Heart left ventricle (tissue), 16 donors: Measurements from ENCODE around the gene IL19. TPM values are rescaled to one million over a fixed set of nuclear protein-coding genes. Genes with fewer than 3 reads are reported as not detected.

Experiments
- ATAC-seq, 4 donors: fragments of 200-7000 bp; cut with Tn5 transposase; one replicate each; pipeline ENCODE4 v1.9.1; 2020 to 2022; ENCODE audit warnings: moderate library complexity in 4 of 4, mild to moderate bottlenecking in 3 of 4, moderate number of reproducible peaks in 1 of 4
- DNase-seq, 5 donors: peaks; one replicate each; pipeline ENCODE4 v3.0.0-alpha.2; 2020
- H3K27ac ChIP-seq, 12 donors: fragments of 200-600 bp; sonication (generic) in 4 of 12; one replicate each; pipeline versions ENCODE4 v1.5.0 to v1.8.0; 2016 to 2022; ENCODE audit warnings: mild to moderate bottlenecking in 2 of 12
- H3K27me3 ChIP-seq, 9 donors: fragments of 200-600 bp; sonication (generic) in 2 of 9; one replicate each; pipeline versions ENCODE4 v1.5.1 to v1.8.0; 2016 to 2022; ENCODE audit warnings: mild to moderate bottlenecking in 3 of 9
- H3K36me3 ChIP-seq, 9 donors: fragments of 200-600 bp; sonication (generic) in 2 of 9; one replicate each; pipeline versions ENCODE4 v1.5.0 to v1.8.0; 2018 to 2022; ENCODE audit warnings: mild to moderate bottlenecking in 2 of 9
- H3K4me1 ChIP-seq, 12 donors: fragments of 200-600 bp; sonication (generic) in 4 of 12; one replicate each; pipeline versions ENCODE4 v1.5.0 to v1.8.0; 2016 to 2022; ENCODE audit warnings: mild to moderate bottlenecking in 3 of 12
- H3K4me3 ChIP-seq, 12 donors: fragments of 200-600 bp; sonication (generic) in 4 of 12; one replicate each; pipeline versions ENCODE4 v1.5.0 to v1.8.0; 2017 to 2022; ENCODE audit warnings: mild to moderate bottlenecking in 9 of 12, moderate library complexity in 4 of 12
- H3K9me3 ChIP-seq, 12 donors: fragments of 200-600 bp; sonication (generic) in 4 of 12; one replicate each; pipeline versions ENCODE4 v1.5.0 to v1.8.0; 2016 to 2022; ENCODE audit warnings: mild to moderate bottlenecking in 1 of 12
- POLR2A ChIP-seq, 2 donors: fragments of 450-650 bp; IDR thresholded peaks; one replicate each; pipeline ENCODE4 v1.6.1; 2017; ENCODE audit warnings: antibody characterized with exemption in 2 of 2, mild to moderate bottlenecking in 2 of 2, moderate library complexity in 2 of 2
- WGBS, 4 donors: extraction: QIAGEN DNeasy Blood & Tissue Kit in 2 of 4; methylation state at CpG; one replicate each; pipeline versions ENCODE4 v1.1.5 to v1.1.7; 2013 to 2018; 5-methylcytosine and 5-hydroxymethylcytosine counted together
- intact Hi-C, 10 donors: fragments of 100-400 bp; cut with DNase I; formaldehyde crosslinking; loops; one replicate each; pipeline versions ENCODE4 v1.11.1 to v1.14.2; 2022
- polyA plus RNA-seq, 2 donors: library from polyadenylated mRNA; stranded (reverse); fragments of 200-250 nt; gene quantifications; one replicate each; pipeline ENCODE4 v1.2.3, GENCODE V29; 2013
- total RNA-seq, 9 donors: library from RNA; depleted of rRNA in 2 of 9; stranded (reverse); fragments of >200 nt in 2 of 9; fragmentation: NEBNext Ultra II Directional in 3 of 9; extraction: Animal tissue kit (Norgen Biotek cat#: 25700) in 3 of 9; gene quantifications; one replicate each; pipeline versions ENCODE4 v1.1.0 to v1.2.4, GENCODE V29; 2016 to 2023
- TF ChIP-seq, protein P1 (sequence below), 12 donors: fragments of 200-600 bp; sonication (generic) in 4 of 12; IDR thresholded peaks; one replicate each; pipeline versions ENCODE4 v1.5.0 to v1.8.0; 2018 to 2022; ENCODE audit warnings: antibody characterized with exemption in 12 of 12, mild to moderate bottlenecking in 5 of 12
- donor health status: ischemic (EF 13 %, LVEDD 7.1; RV severe dilation, severe dysfunction).
- donor health status: healthy with polysubstance abuse.
- donor health status: DM: no; HTN: yes; CAD: no.
- donor health status: DM: no; HTN: no; CAD: no.
- donor health status: ischemic (EF 25% LVEDD 6.9; RV normal size, moderate dysfunction).
- donor health status: ischemic (EF 25% LVEDD 5.7; RV mildly dilated, moderate dysfunction).
- donor health status: healthy.
- donor health status: DM: yes; HTN: yes; CAD: no.
- donor health status: ischemic (EF 35%, LVEDD 5.7; RV mildly dilated, moderate dysfunction).
- donor health status: nonischemic (EF 11% LVEDD 7.7; RV severe dilation, severe dysfunction).
- donor health status: DM: yes; HTN: yes; CAD: no.
- donor health status: PGD.
- donor health status: ischemic (EF 29% LVEDD 5.4; RV normal size, mild dysfunction).
- donor health status: nonischemic (EF 23%, LVEDD 6.1; RV moderate dilation, normal function).

The IL19 gene
- total and polyA plus RNA-seq, 11 donors, result not detected

DNA sequence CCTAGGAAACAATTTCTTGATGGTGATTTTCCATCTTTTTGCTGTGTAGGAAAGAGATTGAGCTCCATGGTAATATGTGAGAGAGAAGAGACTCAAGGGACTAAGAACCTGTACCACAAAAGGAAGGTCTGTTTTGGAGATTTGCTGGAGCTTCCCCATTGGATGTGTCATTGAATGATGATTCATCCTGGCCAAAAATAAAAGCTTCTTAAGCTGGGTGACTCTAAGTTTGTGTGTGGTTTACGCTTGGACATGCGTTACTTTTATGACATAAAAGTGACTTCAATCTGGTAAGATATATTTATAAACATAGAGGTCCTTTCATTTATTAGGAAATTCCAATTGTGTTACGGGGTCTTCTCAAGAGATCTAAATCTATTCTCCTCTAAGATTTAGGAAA is 17.4 kb upstream of the IL19 start:
- intact Hi-C loops, result no loop called here
- Histone ChIP-seq H3K4me3 (no peak overlapping the region), H3K27ac (no peak overlapping the region), H3K9me3 (peaks cover 0 to 6% (median 0%) of the 10 kb centered on the region in 12 donors), H3K36me3 (no peaks in the 10 kb centered on the region), H3K4me1 (peaks cover 0 to 13% (median 0%) of the 10 kb centered on the region in 12 donors), H3K27me3 (no peaks in the 10 kb centered on the region)
- no peak for DNase-seq
- no peak for TF ChIP-seq POLR2A (IDR thresholded peaks at IDR 0.05)
- TF ChIP-seq, protein P1, sequence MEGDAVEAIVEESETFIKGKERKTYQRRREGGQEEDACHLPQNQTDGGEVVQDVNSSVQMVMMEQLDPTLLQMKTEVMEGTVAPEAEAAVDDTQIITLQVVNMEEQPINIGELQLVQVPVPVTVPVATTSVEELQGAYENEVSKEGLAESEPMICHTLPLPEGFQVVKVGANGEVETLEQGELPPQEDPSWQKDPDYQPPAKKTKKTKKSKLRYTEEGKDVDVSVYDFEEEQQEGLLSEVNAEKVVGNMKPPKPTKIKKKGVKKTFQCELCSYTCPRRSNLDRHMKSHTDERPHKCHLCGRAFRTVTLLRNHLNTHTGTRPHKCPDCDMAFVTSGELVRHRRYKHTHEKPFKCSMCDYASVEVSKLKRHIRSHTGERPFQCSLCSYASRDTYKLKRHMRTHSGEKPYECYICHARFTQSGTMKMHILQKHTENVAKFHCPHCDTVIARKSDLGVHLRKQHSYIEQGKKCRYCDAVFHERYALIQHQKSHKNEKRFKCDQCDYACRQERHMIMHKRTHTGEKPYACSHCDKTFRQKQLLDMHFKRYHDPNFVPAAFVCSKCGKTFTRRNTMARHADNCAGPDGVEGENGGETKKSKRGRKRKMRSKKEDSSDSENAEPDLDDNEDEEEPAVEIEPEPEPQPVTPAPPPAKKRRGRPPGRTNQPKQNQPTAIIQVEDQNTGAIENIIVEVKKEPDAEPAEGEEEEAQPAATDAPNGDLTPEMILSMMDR (IDR thresholded peaks at IDR 0.05), result no peak
- WGBS, 4 donors, result 91 to 95% (median 93%) methylated on average over 3 of the region's 3 CpGs
- ATAC-seq, result no peak

DNA sequence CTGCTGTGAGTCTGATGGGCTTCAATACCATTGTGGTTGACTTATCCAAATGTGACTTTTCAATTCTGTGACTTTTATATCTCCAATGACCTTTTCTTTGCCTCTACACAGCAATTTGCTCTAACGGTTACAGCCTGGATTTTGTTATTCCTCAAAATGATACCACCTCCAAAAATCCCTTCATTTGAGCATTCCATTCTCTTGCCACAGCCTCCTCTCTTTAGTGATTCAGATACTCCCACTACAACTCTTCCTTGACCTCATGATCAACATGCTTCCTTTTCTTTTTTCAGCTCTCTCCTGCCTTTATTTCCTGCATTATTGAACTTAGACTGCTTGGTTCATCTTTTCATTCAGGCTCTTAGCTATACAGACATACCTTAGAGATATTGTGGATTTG is 16.6 kb upstream of the IL19 start:
- no peaks in the 10 kb centered on the region for H3K36me3 ChIP-seq
- 48 to 75% (median 65%) methylated on average over 1 of the region's 1 CpG for WGBS, 4 donors
- no peak for ATAC-seq

DNA sequence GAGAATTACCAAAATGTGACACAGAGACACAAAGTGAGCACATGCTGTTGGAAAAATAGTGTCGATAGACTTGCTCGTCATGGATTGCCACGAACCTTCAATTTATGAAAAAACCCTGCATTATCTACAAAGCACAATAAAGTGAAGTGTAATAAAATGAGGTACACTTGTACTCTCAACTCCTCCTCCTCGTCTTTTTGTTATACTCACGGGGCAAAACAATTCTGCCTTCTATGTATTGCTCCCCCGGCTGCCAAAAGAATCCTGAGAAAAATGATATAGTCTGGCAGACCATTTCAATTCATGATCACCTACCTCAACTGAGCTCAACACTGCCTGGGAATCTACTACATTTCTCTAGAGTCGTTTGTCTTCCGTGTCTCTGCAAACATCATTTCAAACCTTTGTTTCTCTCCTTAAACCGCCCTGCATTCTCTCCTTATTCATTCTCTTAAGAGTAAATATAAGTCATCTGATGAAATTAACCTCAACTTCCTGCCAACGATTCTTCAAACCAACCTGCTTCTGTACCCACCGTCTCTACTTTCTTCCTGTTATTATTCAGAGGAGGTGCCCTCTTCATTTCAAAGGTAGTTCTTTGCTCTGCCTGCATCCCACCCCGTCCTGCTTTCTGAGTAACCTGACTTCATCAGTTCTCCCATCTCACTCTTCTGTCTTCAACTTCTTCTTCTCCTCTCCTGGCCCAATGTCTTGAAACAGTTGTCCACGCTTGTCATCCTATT is 12.9 kb upstream of the IL19 start:
- DNase-seq (no peak), ATAC-seq (no peak)
- Histone ChIP-seq H3K27me3 (no peaks in the 10 kb centered on the region), H3K4me1 (peaks cover 0 to 7% (median 0%) of the 10 kb centered on the region in 12 donors), H3K36me3 (no peaks in the 10 kb centered on the region), H3K9me3 (peaks cover 0 to 6% (median 0%) of the 10 kb centered on the region in 12 donors), H3K27ac (peak overlapping the region in 1 of 12 donors; percentile 74), H3K4me3 (peak overlapping the region in 1 of 12 donors; percentile 17)
- 78 to 82% (median 80%) methylated on average over 13 of the region's 13 CpGs for WGBS, 4 donors
- no peak for TF ChIP-seq POLR2A (IDR thresholded peaks at IDR 0.05)
- TF ChIP-seq, protein P1 (IDR thresholded peaks at IDR 0.05), result no peak
- intact Hi-C loops, result no loop called here

More for the DNA sequence above, 16.6 kb upstream of the IL19 start:
- Histone ChIP-seq H3K4me1 (peaks cover 0 to 6% (median 0%) of the 10 kb centered on the region in 12 donors), H3K4me3 (no peak overlapping the region), H3K27ac (no peak overlapping the region), H3K9me3 (peaks cover 0 to 6% (median 0%) of the 10 kb centered on the region in 12 donors), H3K27me3 (no peaks in the 10 kb centered on the region)
- intact Hi-C loops, result no loop called here
- TF ChIP-seq, protein P1 (IDR thresholded peaks at IDR 0.05), result no peak
- TF ChIP-seq POLR2A (IDR thresholded peaks at IDR 0.05), result no peak
- DNase-seq, result no peak

DNA sequence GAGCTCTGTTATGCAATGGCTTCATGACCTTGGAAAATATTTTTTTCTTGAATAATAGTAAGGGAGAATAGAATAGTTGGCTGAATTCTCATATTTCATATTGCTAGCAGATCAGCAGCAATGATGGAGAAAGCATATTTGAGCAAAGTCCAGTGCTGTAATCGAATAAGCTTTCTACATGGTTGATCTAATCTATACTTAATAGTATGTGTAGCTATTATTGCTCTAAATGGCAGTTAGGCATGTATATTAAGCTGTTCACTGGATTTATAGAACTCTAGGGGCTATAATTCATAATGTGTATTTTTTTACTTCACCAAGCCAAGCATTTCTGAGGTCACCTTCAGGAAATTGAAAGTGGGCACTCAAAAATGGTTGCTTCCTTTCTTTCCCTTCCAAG is 10.0 kb upstream of the IL19 start:
- DNase-seq, result no peak
- ATAC-seq, result no peak

More for the DNA sequence above, 10.0 kb upstream of the IL19 start:
- H3K27ac ChIP-seq, result no peak overlapping the region
- 82 to 91% (median 87%) methylated on average over 1 of the region's 1 CpG for WGBS, 4 donors
- H3K27me3 ChIP-seq, result no peaks in the 10 kb centered on the region
- peaks cover 0 to 7% (median 0%) of the 10 kb centered on the region in 12 donors for H3K9me3 ChIP-seq
- peaks cover 0 to 9% (median 0%) of the 10 kb centered on the region in 12 donors for H3K4me1 ChIP-seq
- no peak overlapping the region for H3K4me3 ChIP-seq
- no peaks in the 10 kb centered on the region for H3K36me3 ChIP-seq
- intact Hi-C loops, result no loop called here
- TF ChIP-seq POLR2A (IDR thresholded peaks at IDR 0.05), result no peak
- TF ChIP-seq, protein P1 (IDR thresholded peaks at IDR 0.05), result no peak
